ENCODE data around the gene TRIM2.

TRIM2 gene

GRCh38 chr4:153223930-153224329 lies 19.7 kb downstream of the TRIM2 start:
- Histone ChIP-seq H3K27me3 (ENCODE audit: control insufficient read depth in 3 of 3, insufficient read depth in 3 of 3, low read depth in 1 of 3, low read length in 3 of 3) (no peaks in the 10 kb centered on the region), H2BK15ac (ENCODE audit: low read length) (no peak overlapping the region), H3K18ac (ENCODE audit: low read length) (no peak overlapping the region), H3K9me3 (replicated peaks in 1 of 2; ENCODE audit: control insufficient read depth in 2 of 2, insufficient read depth in 1 of 2, low read depth in 1 of 2, low read length in 2 of 2) (peaks cover 0 to 34% of the 10 kb centered on the region in 2 donors), H3K27ac (replicated peaks; ENCODE audit: low read length) (no peak overlapping the region), H3K4me1 (ENCODE audit: control insufficient read depth in 2 of 2, insufficient read depth in 1 of 2, low read depth in 1 of 2, low read length in 2 of 2) (peaks cover 18 to 33% of the 10 kb centered on the region in 2 donors), H3K79me1 (ENCODE audit: low read depth, low read length) (no peaks in the 10 kb centered on the region), H2BK12ac (ENCODE audit: low read length) (no peak overlapping the region), H3K36me3 (replicated peaks in 1 of 2; ENCODE audit: control insufficient read depth in 2 of 2, insufficient read depth in 2 of 2, low read length in 2 of 2) (peaks cover 0 to 46% of the 10 kb centered on the region in 2 donors), H2BK5ac (ENCODE audit: low read length) (no peak overlapping the region), H2BK120ac (ENCODE audit: low read depth, low read length) (no peak overlapping the region), H4K8ac (ENCODE audit: low read depth, low read length) (no peak overlapping the region), H3K14ac (ENCODE audit: low read length) (no peak overlapping the region), H2AK5ac (ENCODE audit: low read depth, low read length) (no peak overlapping the region), H2AFZ (ENCODE audit: low read length) (no peak overlapping the region), H3K4me3 (ENCODE audit: low read length in 2 of 2) (peak overlapping the region in 1 of 2 donors; percentile 69), H3K4ac (ENCODE audit: low read length) (no peak overlapping the region), H4K91ac (ENCODE audit: low read depth, low read length, poor library complexity) (no peak overlapping the region), H3K23ac (ENCODE audit: low read depth, low read length, poor library complexity) (no peak overlapping the region), H3K4me2 (ENCODE audit: insufficient read depth, low read length, poor library complexity, severe bottlenecking) (peak overlapping the region; percentile 80), H3K9ac (ENCODE audit: low read depth, low read length, poor library complexity) (no peak overlapping the region)
- no CpG with 5 or more reads among the region's 1 CpG for WGBS, 2 donors (ENCODE audit: extremely low coverage in 2 of 2, insufficient read length in 2 of 2, insufficient replicate concordance in 1 of 2)
- no peak for DNase-seq (ENCODE audit: low spot score)

GRCh38 chr4:153224474-153224873 lies 20.2 kb downstream of the TRIM2 start:
- H4K91ac ChIP-seq (ENCODE audit: low read depth, low read length, poor library complexity): no peak overlapping the region
- no peak overlapping the region for H4K8ac ChIP-seq (ENCODE audit: low read depth, low read length)
- no peak overlapping the region for H3K18ac ChIP-seq (ENCODE audit: low read length)
- H2AFZ ChIP-seq (ENCODE audit: low read length): no peak overlapping the region
- no peak for DNase-seq (ENCODE audit: low spot score)
- no peak overlapping the region for H3K27ac ChIP-seq (replicated peaks; ENCODE audit: low read length)
- peak overlapping the region in 1 of 2 donors; percentile 69 for H3K4me3 ChIP-seq (ENCODE audit: low read length in 2 of 2)
- H3K27me3 ChIP-seq (ENCODE audit: control insufficient read depth in 3 of 3, insufficient read depth in 3 of 3, low read depth in 1 of 3, low read length in 3 of 3): no peaks in the 10 kb centered on the region
- peaks cover 18 to 33% of the 10 kb centered on the region in 2 donors for H3K4me1 ChIP-seq (ENCODE audit: control insufficient read depth in 2 of 2, insufficient read depth in 1 of 2, low read depth in 1 of 2, low read length in 2 of 2)
- no CpG with 5 or more reads among the region's 1 CpG for WGBS, 2 donors (ENCODE audit: extremely low coverage in 2 of 2, insufficient read length in 2 of 2, insufficient replicate concordance in 1 of 2)
- no peak overlapping the region for H3K14ac ChIP-seq (ENCODE audit: low read length)
- H3K9ac ChIP-seq (ENCODE audit: low read depth, low read length, poor library complexity): no peak overlapping the region
- H3K4me2 ChIP-seq (ENCODE audit: insufficient read depth, low read length, poor library complexity, severe bottlenecking): no peak overlapping the region
- H3K36me3 ChIP-seq (replicated peaks in 1 of 2; ENCODE audit: control insufficient read depth in 2 of 2, insufficient read depth in 2 of 2, low read length in 2 of 2): peaks cover 0 to 46% of the 10 kb centered on the region in 2 donors
- H2BK5ac ChIP-seq (ENCODE audit: low read length): no peak overlapping the region
- H3K23ac ChIP-seq (ENCODE audit: low read depth, low read length, poor library complexity): no peak overlapping the region
- H2AK5ac ChIP-seq (ENCODE audit: low read depth, low read length): no peak overlapping the region
- H2BK120ac ChIP-seq (ENCODE audit: low read depth, low read length): no peak overlapping the region
- no peak overlapping the region for H3K4ac ChIP-seq (ENCODE audit: low read length)
- H3K79me1 ChIP-seq (ENCODE audit: low read depth, low read length): no peaks in the 10 kb centered on the region
- H2BK12ac ChIP-seq (ENCODE audit: low read length): no peak overlapping the region
- no peak overlapping the region for H2BK15ac ChIP-seq (ENCODE audit: low read length)
- peaks cover 0 to 34% of the 10 kb centered on the region in 2 donors for H3K9me3 ChIP-seq (replicated peaks in 1 of 2; ENCODE audit: control insufficient read depth in 2 of 2, insufficient read depth in 1 of 2, low read depth in 1 of 2, low read length in 2 of 2)

- Histone ChIP-seq H4K8ac (ENCODE audit: low read depth, low read length) (no peak overlapping the region), H2AFZ (ENCODE audit: low read length) (no peak overlapping the region), H3K18ac (ENCODE audit: low read length) (no peak overlapping the region), H3K4ac (ENCODE audit: low read length) (no peak overlapping the region), H3K79me1 (ENCODE audit: low read depth, low read length) (no peaks in the 10 kb centered on the region), H3K14ac (ENCODE audit: low read length) (no peak overlapping the region), H3K4me2 (ENCODE audit: insufficient read depth, low read length, poor library complexity, severe bottlenecking) (peak overlapping the region; percentile 20), H2BK15ac (ENCODE audit: low read length) (no peak overlapping the region), H3K23ac (ENCODE audit: low read depth, low read length, poor library complexity) (no peak overlapping the region), H3K9ac (ENCODE audit: low read depth, low read length, poor library complexity) (no peak overlapping the region), H2BK120ac (ENCODE audit: low read depth, low read length) (no peak overlapping the region), H3K27ac (replicated peaks; ENCODE audit: low read length) (no peak overlapping the region), H3K9me3 (replicated peaks in 1 of 2; ENCODE audit: control insufficient read depth in 2 of 2, insufficient read depth in 1 of 2, low read depth in 1 of 2, low read length in 2 of 2) (peaks cover 0 to 34% of the 10 kb centered on the region in 2 donors), H2BK5ac (ENCODE audit: low read length) (no peak overlapping the region), H4K91ac (ENCODE audit: low read depth, low read length, poor library complexity) (no peak overlapping the region), H2BK12ac (ENCODE audit: low read length) (no peak overlapping the region), H3K27me3 (ENCODE audit: control insufficient read depth in 3 of 3, insufficient read depth in 3 of 3, low read depth in 1 of 3, low read length in 3 of 3) (no peaks in the 10 kb centered on the region), H3K4me1 (ENCODE audit: control insufficient read depth in 2 of 2, insufficient read depth in 1 of 2, low read depth in 1 of 2, low read length in 2 of 2) (peaks cover 18 to 21% of the 10 kb centered on the region in 2 donors), H3K36me3 (replicated peaks in 1 of 2; ENCODE audit: control insufficient read depth in 2 of 2, insufficient read depth in 2 of 2, low read length in 2 of 2) (peaks cover 0 to 61% of the 10 kb centered on the region in 2 donors), H2AK5ac (ENCODE audit: low read depth, low read length) (no peak overlapping the region), H3K4me3 (ENCODE audit: low read length in 2 of 2) (no peak overlapping the region)
- no peak for DNase-seq (ENCODE audit: low spot score)
- WGBS, 2 donors (ENCODE audit: extremely low coverage in 2 of 2, insufficient read length in 2 of 2, insufficient replicate concordance in 1 of 2): no CpG with 5 or more reads among the region's 7 CpGs
These were observed 23.3 kb downstream of the TRIM2 start for GRCh38 chr4:153227469-153228075.

GRCh38 chr4:153228512-153229140 lies 24.4 kb downstream of the TRIM2 start:
- Histone ChIP-seq H3K4me2 (ENCODE audit: insufficient read depth, low read length, poor library complexity, severe bottlenecking) (no peak overlapping the region), H2BK12ac (ENCODE audit: low read length) (no peak overlapping the region), H4K8ac (ENCODE audit: low read depth, low read length) (no peak overlapping the region), H3K4ac (ENCODE audit: low read length) (no peak overlapping the region), H3K9me3 (replicated peaks in 1 of 2; ENCODE audit: control insufficient read depth in 2 of 2, insufficient read depth in 1 of 2, low read depth in 1 of 2, low read length in 2 of 2) (peaks cover 0 to 34% of the 10 kb centered on the region in 2 donors), H3K18ac (ENCODE audit: low read length) (no peak overlapping the region), H3K27me3 (ENCODE audit: control insufficient read depth in 3 of 3, insufficient read depth in 3 of 3, low read depth in 1 of 3, low read length in 3 of 3) (no peaks in the 10 kb centered on the region), H4K91ac (ENCODE audit: low read depth, low read length, poor library complexity) (no peak overlapping the region), H3K27ac (replicated peaks; ENCODE audit: low read length) (no peak overlapping the region), H3K79me1 (ENCODE audit: low read depth, low read length) (no peaks in the 10 kb centered on the region), H3K4me1 (ENCODE audit: control insufficient read depth in 2 of 2, insufficient read depth in 1 of 2, low read depth in 1 of 2, low read length in 2 of 2) (peaks cover 19 to 26% of the 10 kb centered on the region in 2 donors), H3K23ac (ENCODE audit: low read depth, low read length, poor library complexity) (no peak overlapping the region), H3K4me3 (ENCODE audit: low read length in 2 of 2) (no peak overlapping the region), H3K36me3 (replicated peaks in 1 of 2; ENCODE audit: control insufficient read depth in 2 of 2, insufficient read depth in 2 of 2, low read length in 2 of 2) (peaks cover 0 to 61% of the 10 kb centered on the region in 2 donors), H2AFZ (ENCODE audit: low read length) (no peak overlapping the region), H3K9ac (ENCODE audit: low read depth, low read length, poor library complexity) (no peak overlapping the region), H2BK5ac (ENCODE audit: low read length) (no peak overlapping the region), H3K14ac (ENCODE audit: low read length) (no peak overlapping the region), H2AK5ac (ENCODE audit: low read depth, low read length) (no peak overlapping the region), H2BK120ac (ENCODE audit: low read depth, low read length) (no peak overlapping the region), H2BK15ac (ENCODE audit: low read length) (no peak overlapping the region)
- WGBS, 2 donors (ENCODE audit: extremely low coverage in 2 of 2, insufficient read length in 2 of 2, insufficient replicate concordance in 1 of 2): no CpG with 5 or more reads among the region's 6 CpGs
- no peak for DNase-seq (ENCODE audit: low spot score)
